H9 (cell line): Measurements from ENCODE around the gene LBX1. TPM values are rescaled to one million over a fixed set of nuclear protein-coding genes. Genes with fewer than 3 reads are reported as not detected.

Source experiments
- DNase-seq: peaks from one replicate; pipeline ENCODE4 v3.0.0-alpha.2; 2017
- H2AFZ ChIP-seq: one replicate; pipeline ENCODE4 v1.6.1; 2013; ENCODE audit warnings: mild to moderate bottlenecking, low read length, control low read depth, moderate library complexity
- H2AK5ac ChIP-seq: 2 replicates; pipeline ENCODE4 v1.6.1; 2013; ENCODE audit warnings: low read length, control low read depth, mixed read lengths; ENCODE audit not compliant: insufficient read length
- H2BK120ac ChIP-seq: one replicate; pipeline ENCODE4 v1.6.1; 2013; ENCODE audit warnings: low read depth, mild to moderate bottlenecking, low read length, control low read depth, inconsistent platforms; ENCODE audit not compliant: poor library complexity, severe bottlenecking
- H2BK12ac ChIP-seq: 2 replicates; pipeline ENCODE4 v1.6.1; 2013; ENCODE audit warnings: low read length, control low read depth, mixed read lengths, low read depth; ENCODE audit not compliant: insufficient read length
- H2BK15ac ChIP-seq: 2 replicates; pipeline ENCODE4 v1.6.1; 2013; ENCODE audit warnings: low read depth, low read length, control low read depth
- H2BK20ac ChIP-seq: one replicate; pipeline ENCODE4 v1.6.1; 2013; ENCODE audit warnings: low read depth, mild to moderate bottlenecking, low read length, control low read depth, inconsistent platforms; ENCODE audit not compliant: poor library complexity, severe bottlenecking
- H2BK5ac ChIP-seq: 2 replicates; pipeline ENCODE4 v1.6.1; 2013; ENCODE audit warnings: low read length, control low read depth, mixed read lengths; ENCODE audit not compliant: insufficient read length
- H3K14ac ChIP-seq: 2 replicates; pipeline ENCODE4 v1.6.1; 2013; ENCODE audit warnings: low read length, control low read depth; ENCODE audit not compliant: insufficient read depth
- H3K18ac ChIP-seq: 2 replicates; pipeline ENCODE4 v1.6.1; 2013; ENCODE audit warnings: low read depth, mild to moderate bottlenecking, mixed read lengths, low read length, control low read depth; ENCODE audit not compliant: insufficient read length
- H3K23ac ChIP-seq: 2 replicates; pipeline ENCODE4 v1.6.1; 2013; ENCODE audit warnings: low read length, control low read depth, mixed read lengths, low read depth; ENCODE audit not compliant: insufficient read length
- H3K23me2 ChIP-seq: 2 replicates; pipeline ENCODE4 v1.6.1; 2013; ENCODE audit warnings: low read depth, mild to moderate bottlenecking, mixed read lengths, low read length, control low read depth; ENCODE audit not compliant: insufficient read length, poor library complexity, severe bottlenecking
- H3K27ac ChIP-seq: 2 replicates; pipeline ENCODE4 v1.5.1; 2013; ENCODE audit warnings: low read length, control low read depth, mixed read lengths, low read depth; ENCODE audit not compliant: insufficient read length
- H3K27me3 ChIP-seq: 2 replicates; pipeline ENCODE4 v1.6.1; 2013; ENCODE audit warnings: low read length, control low read depth, inconsistent platforms; ENCODE audit not compliant: insufficient read depth
- H3K4ac ChIP-seq: 2 replicates; pipeline ENCODE4 v1.6.1; 2013; ENCODE audit warnings: low read depth, mild to moderate bottlenecking, control low read depth, inconsistent platforms, low read length, moderate library complexity
- H3K4me1 ChIP-seq: 2 replicates; pipeline ENCODE4 v1.6.1; 2013; ENCODE audit warnings: low read length, control low read depth, inconsistent platforms; ENCODE audit not compliant: insufficient read depth
- H3K4me2 ChIP-seq: 2 replicates; pipeline ENCODE4 v1.6.1; 2013; ENCODE audit warnings: low read length, control low read depth, mixed read lengths; ENCODE audit not compliant: insufficient read length, insufficient read depth
- H3K56ac ChIP-seq: 2 replicates; pipeline ENCODE4 v1.6.1; 2013; ENCODE audit warnings: low read depth, mild to moderate bottlenecking, mixed read lengths, low read length, control low read depth; ENCODE audit not compliant: insufficient read length
- H3K79me1 ChIP-seq: 2 replicates; pipeline ENCODE4 v1.6.1; 2013; ENCODE audit warnings: low read depth, mild to moderate bottlenecking, moderate library complexity, low read length, control low read depth, inconsistent platforms; ENCODE audit not compliant: insufficient read depth, poor library complexity, severe bottlenecking
- H3K79me2 ChIP-seq: 2 replicates; pipeline ENCODE4 v1.6.1; 2013; ENCODE audit warnings: low read length, control low read depth, inconsistent platforms; ENCODE audit not compliant: insufficient read depth
- H3K9ac ChIP-seq: 2 replicates; pipeline ENCODE4 v1.6.1; 2013; ENCODE audit warnings: low read length, control low read depth, mixed read lengths; ENCODE audit not compliant: insufficient read length; ENCODE audit errors: extremely low read depth
- H3K9me3 ChIP-seq: one replicate; pipeline ENCODE4 v1.6.1; 2013; ENCODE audit warnings: low read depth, low read length, inconsistent platforms; ENCODE audit not compliant: control insufficient read depth
- H3T11ph ChIP-seq: one replicate; pipeline ENCODE4 v1.6.1; 2013; ENCODE audit warnings: mild to moderate bottlenecking, low read length, control low read depth, inconsistent platforms
- H4K20me1 ChIP-seq: one replicate; pipeline ENCODE4 v1.6.1; 2013; ENCODE audit not compliant: control insufficient read depth, insufficient read length, insufficient read depth
- H4K5ac ChIP-seq: 2 replicates; pipeline ENCODE4 v1.6.1; 2013; ENCODE audit warnings: low read depth, mild to moderate bottlenecking, mixed read lengths, low read length, control low read depth; ENCODE audit not compliant: insufficient read length
- H4K8ac ChIP-seq: replicated peaks from 2 replicates; pipeline ENCODE4 v1.6.1; 2013; ENCODE audit warnings: low read length, control low read depth, mixed read lengths, low read depth; ENCODE audit not compliant: insufficient read length
- H4K91ac ChIP-seq: 2 replicates; pipeline ENCODE4 v1.6.1; 2013; ENCODE audit warnings: low read depth, mild to moderate bottlenecking, moderate library complexity, mixed read lengths, low read length, control low read depth; ENCODE audit not compliant: insufficient read length
- H3K27ac Mint-ChIP-seq, 3 experiments: 2 replicates in 2 of 3; 3 replicates in 1 of 3; pipeline ENCODE4 v1.8.0; 2020 to 2021; ENCODE audit warnings: mixed read lengths in 3 of 3, mild to moderate bottlenecking in 1 of 3, moderate library complexity in 1 of 3
- H3K27me3 Mint-ChIP-seq: 2 replicates; pipeline ENCODE4 v1.8.0; 2021; ENCODE audit warnings: low read depth, mild to moderate bottlenecking, moderate library complexity, mixed read lengths
- H3K36me3 Mint-ChIP-seq, 3 experiments: 2 replicates in 2 of 3; 3 replicates in 1 of 3; pipeline ENCODE4 v1.8.0; 2020 to 2021; ENCODE audit warnings: low read depth in 3 of 3, mixed read lengths in 3 of 3; ENCODE audit not compliant: insufficient read depth in 1 of 3
- H3K4me1 Mint-ChIP-seq, 2 experiments: 2 replicates each; pipeline ENCODE4 v1.8.0; 2020; ENCODE audit warnings: mixed read lengths in 2 of 2
- H3K4me3 Mint-ChIP-seq, 2 experiments: 2 replicates in 1 of 2; 3 replicates in 1 of 2; pipeline ENCODE4 v1.8.0; 2020 to 2021; ENCODE audit warnings: mild to moderate bottlenecking in 2 of 2, mixed read lengths in 2 of 2, moderate library complexity in 1 of 2
- H3K9me3 Mint-ChIP-seq, 2 experiments: 2 replicates in 1 of 2; 3 replicates in 1 of 2; pipeline ENCODE4 v1.8.0; 2020; ENCODE audit warnings: mild to moderate bottlenecking in 2 of 2, mixed read lengths in 2 of 2, moderate library complexity in 1 of 2
- WGBS: extraction: QIAGEN DNeasy Blood & Tissue Kit; methylation state at CpG from one replicate; pipeline ENCODE4 v1.1.7; 2013; ENCODE audit warnings: missing lambda C conversion rate, low lambda C conversion rate, mixed read lengths; ENCODE audit not compliant: insufficient read length; ENCODE audit errors: extremely low coverage; 5-methylcytosine and 5-hydroxymethylcytosine counted together
- total RNA-seq: library from RNA; stranded (reverse); gene quantifications from 2 replicates; pipeline ENCODE4 v1.2.1, GENCODE V29; 2021
- TF ChIP-seq, protein P1 (sequence below): fragments of 200-600 bp; sonication (generic); conservative IDR thresholded peaks from 3 replicates; pipeline ENCODE4 v1.8.0; 2021; ENCODE audit warnings: antibody characterized with exemption, mild to moderate bottlenecking

LBX1 gene
- total RNA-seq, 1 experiment from 2014 or later: not detected

- H4K20me1 ChIP-seq: peaks cover 3% of the 10 kb centered on the region
- Mint-ChIP-seq H3K4me1 (peaks cover 7 to 25% of the 10 kb centered on the region in 2 experiments), H3K36me3 (peaks cover 0 to 2% (median 0%) of the 10 kb centered on the region in 3 experiments; a peak in 2 of 7 replicates), H3K9me3 (peaks cover 7 to 14% of the 10 kb centered on the region in 2 experiments), H3K4me3 (no peak overlapping the region; a peak in 1 of 5 replicates), H3K27ac (no peak overlapping the region), H3K27me3 (peaks cover 98% of the 10 kb centered on the region)
- no peak overlapping the region for H3K4ac ChIP-seq
- no peak overlapping the region for H2BK120ac ChIP-seq
- H3K18ac ChIP-seq: no peak overlapping the region
- H4K91ac ChIP-seq: no peak overlapping the region
- H3K79me2 ChIP-seq: no peaks in the 10 kb centered on the region
- H4K8ac ChIP-seq: no peak overlapping the region
- H2BK12ac ChIP-seq: no peak overlapping the region
- no peaks in the 10 kb centered on the region for H3K9me3 ChIP-seq
- H2BK15ac ChIP-seq: no peak overlapping the region
- no peak overlapping the region for H2AFZ ChIP-seq
- H3K27ac ChIP-seq: no peak overlapping the region
- H3K27me3 ChIP-seq: peaks cover 97% of the 10 kb centered on the region
- no peak overlapping the region for H4K5ac ChIP-seq
- H3K79me1 ChIP-seq: no peaks in the 10 kb centered on the region
- H2BK20ac ChIP-seq: no peak overlapping the region
- H3K4me2 ChIP-seq: no peak overlapping the region
- DNase-seq: no peak
- H3K56ac ChIP-seq: no peak overlapping the region
- no peak overlapping the region for H3K23ac ChIP-seq
- H2AK5ac ChIP-seq: no peak overlapping the region
- no peak overlapping the region for H3K14ac ChIP-seq
- H3K23me2 ChIP-seq: no peaks in the 10 kb centered on the region
- TF ChIP-seq, protein P1, sequence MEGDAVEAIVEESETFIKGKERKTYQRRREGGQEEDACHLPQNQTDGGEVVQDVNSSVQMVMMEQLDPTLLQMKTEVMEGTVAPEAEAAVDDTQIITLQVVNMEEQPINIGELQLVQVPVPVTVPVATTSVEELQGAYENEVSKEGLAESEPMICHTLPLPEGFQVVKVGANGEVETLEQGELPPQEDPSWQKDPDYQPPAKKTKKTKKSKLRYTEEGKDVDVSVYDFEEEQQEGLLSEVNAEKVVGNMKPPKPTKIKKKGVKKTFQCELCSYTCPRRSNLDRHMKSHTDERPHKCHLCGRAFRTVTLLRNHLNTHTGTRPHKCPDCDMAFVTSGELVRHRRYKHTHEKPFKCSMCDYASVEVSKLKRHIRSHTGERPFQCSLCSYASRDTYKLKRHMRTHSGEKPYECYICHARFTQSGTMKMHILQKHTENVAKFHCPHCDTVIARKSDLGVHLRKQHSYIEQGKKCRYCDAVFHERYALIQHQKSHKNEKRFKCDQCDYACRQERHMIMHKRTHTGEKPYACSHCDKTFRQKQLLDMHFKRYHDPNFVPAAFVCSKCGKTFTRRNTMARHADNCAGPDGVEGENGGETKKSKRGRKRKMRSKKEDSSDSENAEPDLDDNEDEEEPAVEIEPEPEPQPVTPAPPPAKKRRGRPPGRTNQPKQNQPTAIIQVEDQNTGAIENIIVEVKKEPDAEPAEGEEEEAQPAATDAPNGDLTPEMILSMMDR: no peak
- no CpG with 5 or more reads among the region's 9 CpGs for WGBS
- H3K4me1 ChIP-seq: no peaks in the 10 kb centered on the region
- H2BK5ac ChIP-seq: no peak overlapping the region
- no peak overlapping the region for H3K9ac ChIP-seq
- no peak overlapping the region for H3T11ph ChIP-seq
Observed at GRCh38 chr10:101221963-101222531, 7.2 kb downstream of the LBX1 start.
